Neutrophil (primary cell): ENCODE results near the gene WFDC2.

ENCODE experiments used
- H3K27ac ChIP-seq: fragments of 200-600 bp; sonication (generic); 2 replicates; pipeline ENCODE4 v1.5.1; 2016; ENCODE audit warnings: mild to moderate bottlenecking, moderate library complexity
- H3K27me3 ChIP-seq: fragments of 200-600 bp; sonication (generic); 2 replicates; pipeline ENCODE4 v1.6.0; 2016; ENCODE audit warnings: mild to moderate bottlenecking
- H3K36me3 ChIP-seq: fragments of 200-600 bp; sonication (generic); 2 replicates; pipeline ENCODE4 v1.5.1; 2017
- H3K4me1 ChIP-seq, 2 experiments: fragments of 200-600 bp in 1 of 2; sonication (generic) in 1 of 2; 1 replicate in 1 of 2; 2 replicates in 1 of 2; pipeline versions ENCODE4 v1.5.1 to v1.6.1; 2013 to 2016; ENCODE audit warnings: low read depth in 1 of 2, low read length in 1 of 2, mild to moderate bottlenecking in 1 of 2, moderate library complexity in 1 of 2; ENCODE audit not compliant: control insufficient read depth in 1 of 2, insufficient read depth in 1 of 2
- H3K4me3 ChIP-seq, 2 experiments: fragments of 200-600 bp in 1 of 2; sonication (generic) in 1 of 2; 1 replicate in 1 of 2; 2 replicates in 1 of 2; pipeline ENCODE4 v1.5.1; 2013 to 2016; ENCODE audit warnings: low read depth in 1 of 2, low read length in 1 of 2, mild to moderate bottlenecking in 1 of 2, moderate library complexity in 1 of 2
- H3K9me3 ChIP-seq: fragments of 200-600 bp; sonication (generic); 2 replicates; pipeline ENCODE4 v1.5.1; 2016
- TF ChIP-seq, protein P1 (sequence below): fragments of 200-600 bp; sonication (generic); IDR thresholded peaks from 2 replicates; pipeline ENCODE4 v1.5.1; 2016; ENCODE audit warnings: antibody characterized with exemption

WFDC2 gene

DNA sequence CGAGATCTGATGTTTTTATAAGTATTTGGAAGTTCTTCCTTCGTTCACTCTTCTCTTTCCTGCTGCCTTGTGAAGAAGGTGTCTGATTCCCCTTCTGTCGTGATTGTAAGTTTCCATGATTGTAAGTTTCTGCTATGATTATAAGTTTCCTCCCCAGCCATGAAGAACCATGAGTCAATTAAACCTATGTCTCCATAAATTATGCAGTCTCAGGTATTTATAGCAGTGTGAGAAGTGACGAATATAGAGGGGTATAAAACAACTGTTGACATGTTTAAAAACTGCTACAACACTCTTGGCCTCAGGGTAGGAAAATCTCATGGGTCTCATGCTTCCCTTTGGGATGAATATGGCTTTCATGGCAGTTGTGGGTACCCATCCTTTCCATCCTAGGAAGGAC, 5.8 kb upstream of the WFDC2 start:
- Histone ChIP-seq H3K9me3 (no peaks in the 10 kb centered on the region), H3K27me3 (peaks cover 45% of the 10 kb centered on the region), H3K4me1 (no peaks in the 10 kb centered on the region), H3K36me3 (no peaks in the 10 kb centered on the region), H3K27ac (no peak overlapping the region), H3K4me3 (no peak overlapping the region)
- TF ChIP-seq, protein P1, sequence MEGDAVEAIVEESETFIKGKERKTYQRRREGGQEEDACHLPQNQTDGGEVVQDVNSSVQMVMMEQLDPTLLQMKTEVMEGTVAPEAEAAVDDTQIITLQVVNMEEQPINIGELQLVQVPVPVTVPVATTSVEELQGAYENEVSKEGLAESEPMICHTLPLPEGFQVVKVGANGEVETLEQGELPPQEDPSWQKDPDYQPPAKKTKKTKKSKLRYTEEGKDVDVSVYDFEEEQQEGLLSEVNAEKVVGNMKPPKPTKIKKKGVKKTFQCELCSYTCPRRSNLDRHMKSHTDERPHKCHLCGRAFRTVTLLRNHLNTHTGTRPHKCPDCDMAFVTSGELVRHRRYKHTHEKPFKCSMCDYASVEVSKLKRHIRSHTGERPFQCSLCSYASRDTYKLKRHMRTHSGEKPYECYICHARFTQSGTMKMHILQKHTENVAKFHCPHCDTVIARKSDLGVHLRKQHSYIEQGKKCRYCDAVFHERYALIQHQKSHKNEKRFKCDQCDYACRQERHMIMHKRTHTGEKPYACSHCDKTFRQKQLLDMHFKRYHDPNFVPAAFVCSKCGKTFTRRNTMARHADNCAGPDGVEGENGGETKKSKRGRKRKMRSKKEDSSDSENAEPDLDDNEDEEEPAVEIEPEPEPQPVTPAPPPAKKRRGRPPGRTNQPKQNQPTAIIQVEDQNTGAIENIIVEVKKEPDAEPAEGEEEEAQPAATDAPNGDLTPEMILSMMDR, result no peak

DNA sequence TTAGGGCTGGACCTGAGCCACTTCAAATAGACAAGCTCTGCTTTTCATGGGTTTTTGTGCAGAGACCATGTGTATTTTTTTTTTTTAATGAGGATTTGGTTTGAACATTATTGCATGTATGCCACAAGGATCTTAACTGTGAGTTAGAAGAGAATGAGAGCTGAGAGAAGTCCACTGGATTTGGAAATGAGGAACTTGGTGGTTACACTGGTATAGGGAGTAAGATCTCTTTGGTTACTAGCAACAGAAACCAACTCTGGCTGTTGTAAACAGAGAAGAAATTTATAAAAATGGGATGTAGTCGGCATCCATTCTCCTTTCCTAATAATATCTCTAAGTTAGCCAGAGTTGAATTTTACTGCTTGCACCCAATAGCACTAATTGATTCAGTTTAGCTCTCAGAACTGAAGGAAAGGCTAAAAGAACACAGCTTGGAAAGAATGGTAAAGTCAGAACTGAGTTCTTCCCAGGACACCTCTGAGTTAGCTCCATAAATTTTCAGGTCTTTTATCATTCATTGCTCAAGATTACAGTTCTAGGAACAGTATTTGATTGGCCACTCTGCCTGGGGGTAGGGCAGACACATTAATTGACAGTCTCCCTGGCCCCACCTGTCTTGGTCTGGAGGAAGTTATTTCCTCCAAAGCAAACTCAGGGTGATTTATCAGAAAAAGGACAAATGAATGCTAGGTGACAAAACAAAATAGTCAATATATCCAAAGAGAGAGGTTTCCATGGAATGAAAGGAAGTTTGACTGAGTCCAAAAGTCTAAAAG, 3.9 kb upstream of the WFDC2 start:
- H3K27me3 ChIP-seq, result peaks cover 65% of the 10 kb centered on the region
- TF ChIP-seq, protein P1, result no peak
- no peaks in the 10 kb centered on the region for H3K9me3 ChIP-seq
- no peak overlapping the region for H3K27ac ChIP-seq
- no peaks in the 10 kb centered on the region for H3K36me3 ChIP-seq
- no peak overlapping the region for H3K4me3 ChIP-seq
- H3K4me1 ChIP-seq, result peaks cover 0 to 12% of the 10 kb centered on the region in 2 experiments

DNA sequence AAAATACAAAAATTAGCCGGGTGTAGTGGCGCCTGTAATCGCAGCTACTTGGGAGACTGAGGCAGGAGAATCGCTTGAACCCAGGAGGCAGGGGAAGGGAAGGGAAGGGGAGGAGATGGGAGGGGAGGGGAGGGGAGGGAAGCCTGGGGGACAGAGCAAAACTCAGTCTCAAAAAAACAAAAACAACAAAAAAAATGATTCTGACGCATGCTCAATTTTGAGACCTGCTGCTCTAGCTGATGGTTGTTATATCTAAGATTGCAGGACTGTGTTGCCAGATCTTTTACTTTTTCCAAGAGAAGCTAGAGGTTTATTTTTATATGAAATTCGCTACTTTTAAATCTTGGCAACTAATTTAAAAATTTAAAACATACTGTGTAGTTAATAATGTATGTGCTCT, 2.4 kb upstream of the WFDC2 start:
- Histone ChIP-seq H3K27ac (no peak overlapping the region), H3K4me3 (no peak overlapping the region), H3K36me3 (no peaks in the 10 kb centered on the region), H3K4me1 (peaks cover 0 to 12% of the 10 kb centered on the region in 2 experiments), H3K27me3 (peaks cover 80% of the 10 kb centered on the region), H3K9me3 (no peaks in the 10 kb centered on the region)
- TF ChIP-seq, protein P1, result no peak

DNA sequence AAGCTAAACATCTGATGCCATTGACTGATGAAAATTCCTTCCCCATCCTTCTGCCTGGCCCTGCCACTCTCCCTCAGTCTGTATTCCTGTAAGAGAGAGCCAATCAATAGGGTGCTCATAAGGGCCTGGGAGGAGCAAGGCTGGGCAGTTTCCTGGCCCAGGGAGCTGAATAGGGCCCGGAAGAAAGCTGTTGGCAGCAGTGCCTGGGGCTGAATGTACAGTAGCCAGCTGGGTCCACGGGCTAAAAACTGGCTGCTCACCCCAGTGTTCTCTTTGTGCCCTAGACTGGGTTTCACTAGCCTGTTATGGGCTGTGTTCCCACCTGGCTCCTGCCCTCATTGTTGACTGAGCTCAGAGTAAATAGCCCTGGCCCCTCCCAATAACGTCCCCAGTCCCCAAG, 1.7 kb upstream of the WFDC2 start:
- Histone ChIP-seq H3K27ac (no peak overlapping the region), H3K36me3 (no peaks in the 10 kb centered on the region), H3K4me3 (no peak overlapping the region), H3K9me3 (no peaks in the 10 kb centered on the region), H3K27me3 (peaks cover 87% of the 10 kb centered on the region), H3K4me1 (peaks cover 0 to 12% of the 10 kb centered on the region in 2 experiments)
- TF ChIP-seq, protein P1, result no peak

DNA sequence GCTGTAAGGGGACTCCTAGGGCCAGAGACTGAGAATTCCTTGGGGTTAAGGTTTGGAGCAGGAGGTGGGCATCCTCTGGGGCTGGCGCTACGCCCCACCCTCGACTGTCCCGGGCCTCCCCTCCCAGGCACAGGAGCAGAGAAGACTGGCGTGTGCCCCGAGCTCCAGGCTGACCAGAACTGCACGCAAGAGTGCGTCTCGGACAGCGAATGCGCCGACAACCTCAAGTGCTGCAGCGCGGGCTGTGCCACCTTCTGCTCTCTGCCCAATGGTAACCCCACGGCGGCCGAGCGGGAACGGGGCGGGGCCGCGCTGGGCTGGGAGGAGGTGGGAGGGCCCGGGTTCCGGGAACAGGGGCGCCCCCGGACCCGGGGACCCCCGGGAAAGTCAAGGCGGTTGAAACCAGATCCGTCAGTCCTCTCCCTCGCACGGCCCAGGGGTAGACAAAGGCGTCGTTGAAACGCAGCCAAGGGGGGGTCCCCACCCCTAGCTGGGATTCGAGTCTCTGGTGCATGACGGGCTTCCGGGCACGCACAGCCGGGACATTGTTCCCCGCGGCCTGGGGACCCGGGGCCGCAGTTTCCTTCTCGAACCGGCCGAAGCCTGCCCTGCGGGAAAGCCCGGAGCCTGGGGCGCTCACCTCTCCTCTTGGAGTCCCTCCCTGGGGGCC, 844 bp downstream of the WFDC2 start:
- TF ChIP-seq, protein P1, result no peak
- Histone ChIP-seq H3K27ac (no peak overlapping the region), H3K9me3 (no peaks in the 10 kb centered on the region), H3K27me3 (peaks cover 94% of the 10 kb centered on the region), H3K36me3 (no peaks in the 10 kb centered on the region), H3K4me1 (peaks cover 0 to 12% of the 10 kb centered on the region in 2 experiments), H3K4me3 (no peak overlapping the region)
